MM.1S (cell line): ENCODE measurements around the gene DLEC1.

Source experiments
- CTCF ChIP-seq: fragments of 300-600 bp; sonication (generic); IDR thresholded peaks from 2 replicates; pipeline ENCODE4 v1.5.1; 2016; ENCODE audit warnings: antibody characterized with exemption, low read length, mixed read lengths
- EZH2 ChIP-seq: fragments of 300-600 bp; sonication (generic); optimal IDR thresholded peaks from 2 replicates; pipeline ENCODE3; 2017; ENCODE audit warnings: low read depth, mild to moderate bottlenecking, antibody characterized with exemption, low read length, mixed read lengths
- EZH2phosphoT487 ChIP-seq: fragments of 300-600 bp; sonication (generic); IDR thresholded peaks from 2 replicates; pipeline ENCODE4 v1.6.1; 2018; ENCODE audit warnings: antibody characterized with exemption, low read length

- no peak for TF ChIP-seq CTCF
- no peak for TF ChIP-seq EZH2
- TF ChIP-seq EZH2phosphoT487: no peak
Observed at GRCh38 chr3:38088126-38089078, 49.4 kb downstream of the DLEC1 start.
